ENCODE data around the gene PDCD1. TPM values are rescaled to one million over a fixed set of nuclear protein-coding genes. Genes with fewer than 3 reads are reported as not detected.

PDCD1 gene
- total RNA-seq, 1 donor from 2014 or later, result 1.4 TPM

GRCh38 chr2:241868661-241869081 is 10.0 kb upstream of the PDCD1 start:
- DNase-seq, result peak; percentile 26
- intact Hi-C loops (cut with micrococcal nuclease), result no loop called here

GRCh38 chr2:241867776-241868420 is 9.2 kb upstream of the PDCD1 start:
- intact Hi-C loops (cut with micrococcal nuclease), result no loop called here
- peak; percentile 49 for DNase-seq

More at GRCh38 chr2:241868661-241869081, 10.0 kb upstream of the PDCD1 start:
- no peak for ATAC-seq

GRCh38 chr2:241866790-241867645 is 8.3 kb upstream of the PDCD1 start:
- no peak for ATAC-seq
- peak; percentile 28 for DNase-seq
- intact Hi-C loops (cut with micrococcal nuclease), result no loop called here

More at GRCh38 chr2:241867776-241868420, 9.2 kb upstream of the PDCD1 start:
- no peak for ATAC-seq

GRCh38 chr2:241865957-241866789 is 7.5 kb upstream of the PDCD1 start:
- DNase-seq, result peak; percentile 23
- intact Hi-C loops (cut with micrococcal nuclease), result no loop called here
- no peak for ATAC-seq

- intact Hi-C loops (cut with micrococcal nuclease), result no loop called here
- DNase-seq, result peak; percentile 13
- ATAC-seq, result no peak
Observed at GRCh38 chr2:241865416-241865956, 6.8 kb upstream of the PDCD1 start.

GRCh38 chr2:241864850-241865213 is 6.1 kb upstream of the PDCD1 start:
- intact Hi-C loops (cut with micrococcal nuclease), result no loop called here
- DNase-seq, result no peak
- ATAC-seq, result no peak

GRCh38 chr2:241864168-241864849 is 5.6 kb upstream of the PDCD1 start:
- no peak for ATAC-seq
- no peak for DNase-seq
- intact Hi-C loops (cut with micrococcal nuclease), result no loop called here

GRCh38 chr2:241863536-241863954 is 4.9 kb upstream of the PDCD1 start:
- peak; percentile 56 for DNase-seq
- ATAC-seq, result no peak
- intact Hi-C loops (cut with micrococcal nuclease), result no loop called here

GRCh38 chr2:241862775-241863535 is 4.3 kb upstream of the PDCD1 start:
- DNase-seq, result peak; percentile 19
- intact Hi-C loops (cut with micrococcal nuclease), result no loop called here

GRCh38 chr2:241862093-241862492 is 3.4 kb upstream of the PDCD1 start:
- intact Hi-C loops (cut with micrococcal nuclease), result no loop called here
- DNase-seq, result peak; percentile 20
- no peak for ATAC-seq

More at GRCh38 chr2:241862775-241863535, 4.3 kb upstream of the PDCD1 start:
- ATAC-seq, result no peak

GRCh38 chr2:241861264-241861663 is 2.6 kb upstream of the PDCD1 start:
- intact Hi-C loops (cut with micrococcal nuclease), result no loop called here
- no peak for ATAC-seq

GRCh38 chr2:241860184-241861078 is 1.7 kb upstream of the PDCD1 start:
- peak; percentile 63 for ATAC-seq
- peak; percentile 52 for DNase-seq
- intact Hi-C loops (cut with micrococcal nuclease), result no loop called here

More at GRCh38 chr2:241861264-241861663, 2.6 kb upstream of the PDCD1 start:
- no peak for DNase-seq

- intact Hi-C loops (cut with micrococcal nuclease), result no loop called here
- ATAC-seq, result peak; percentile 77
- peak; percentile 77 for DNase-seq
Observed at GRCh38 chr2:241859436-241860183, 916 bp upstream of the PDCD1 start.

- ATAC-seq, result no peak
- intact Hi-C loops (cut with micrococcal nuclease), result no loop called here
- DNase-seq, result no peak
Observed at GRCh38 chr2:241859017-241859435, 332 bp upstream of the PDCD1 start.

GRCh38 chr2:241857572-241858121 is 1.0 kb downstream of the PDCD1 start:
- ATAC-seq (no peak), DNase-seq (peak; percentile 30)
- intact Hi-C loops (cut with micrococcal nuclease), result no loop called here

GRCh38 chr2:241857041-241857541 is 1.6 kb downstream of the PDCD1 start:
- intact Hi-C loops (cut with micrococcal nuclease), result no loop called here

More at GRCh38 chr2:241857041-241857541, 1.6 kb downstream of the PDCD1 start:
- ATAC-seq (no peak), DNase-seq (peak; percentile 27)

All from left ventricle myocardium superior (tissue), 1 donor.